GM10248 (cell line): Measurements from ENCODE around the gene TP53.

Experiments used
- CTCF ChIA-PET: fragments of 300-600 bp; sonication (Branson Sonifier 250); formaldehyde crosslinking; extraction: SDS; loops from one replicate; lab custom pipeline; 2021; ENCODE audit warnings: antibody characterized with exemption; lab: Yijun Ruan, JAX
- POLR2A ChIA-PET: fragments of 350-650 bp; sonication (Branson Sonifier 250); formaldehyde crosslinking; extraction: SDS; loops from one replicate; lab custom pipeline; 2020; ENCODE audit warnings: antibody characterized with exemption; lab: Yijun Ruan, JAX
- DNase-seq: peaks from one replicate; pipeline ENCODE4 v3.0.0; 2012; ENCODE audit errors: extremely low spot score
- CTCF ChIP-seq: IDR thresholded peaks from 2 replicates; pipeline ENCODE4 v1.5.1; 2012; ENCODE audit warnings: mild to moderate bottlenecking, low read depth; ENCODE audit errors: extremely low read depth, missing control alignments, control extremely low read depth

The TP53 gene

GRCh38 chr17:7719661-7720060, 32.4 kb upstream of the TP53 start:
- POLR2A ChIA-PET = no interaction called here
- DNase-seq = no peak
- no peak for TF ChIP-seq CTCF
- CTCF ChIA-PET = interaction anchor here (2.4 kb wide), 1 partner anchor 24 kb away, joined by 6 read pairs; no protein-coding TSS in a partner anchor

- CTCF ChIA-PET = interaction anchor here (1.6 kb wide), 1 partner anchor 11 kb away, joined by 3 read pairs; no protein-coding TSS in a partner anchor
- TF ChIP-seq CTCF = no peak
- POLR2A ChIA-PET = no interaction called here
- DNase-seq = no peak
Observed at GRCh38 chr17:7717756-7718350, 30.6 kb upstream of the TP53 start.

- POLR2A ChIA-PET = no interaction called here
Observed at GRCh38 chr17:7716901-7717755, 29.8 kb upstream of the TP53 start, which contains the start of gene DNAH2. TSS of gene DNAH2 (plus strand) at chr17:7717744. CDS start at chr17:7719735, 1,991 bp downstream.

GRCh38 chr17:7715936-7716886, 28.9 kb upstream of the TP53 start:
- CTCF ChIA-PET = interaction anchor here (0.7 to 1.6 kb wide), 3 partner anchors 9 to 329 kb away, joined by 3 read pairs; no protein-coding TSS in a partner anchor
- TF ChIP-seq CTCF = no peak
- POLR2A ChIA-PET = no interaction called here
- no peak for DNase-seq

More at GRCh38 chr17:7716901-7717755, 29.8 kb upstream of the TP53 start, which contains the start of gene DNAH2:
- peak; percentile 39 for TF ChIP-seq CTCF
- CTCF ChIA-PET = interaction anchor here (0.7 to 1.6 kb wide), 3 partner anchors 10 to 328 kb away, joined by 3 read pairs; no protein-coding TSS in a partner anchor
- DNase-seq = peak; percentile 71

- no peak for TF ChIP-seq CTCF
- ChIA-PET POLR2A (interaction anchor here (1.2 kb wide), 1 partner anchor 230 kb away, joined by 5 read pairs; the partner anchor contains the start of gene POLR2A), CTCF (interaction anchor here (1.0 to 2.6 kb wide), 2 partner anchors 9 to 28 kb away, joined by 3 to 9 read pairs; partner anchors contain the start of gene TP53)
- no peak for DNase-seq
Observed at GRCh38 chr17:7714721-7715594, 27.7 kb upstream of the TP53 start.
